Measurements from ENCODE around the gene SELPLG. TPM values are rescaled to one million over a fixed set of nuclear protein-coding genes. Genes with fewer than 3 reads are reported as not detected.

SELPLG gene
- polyA plus RNA-seq, 1 donor from 2014 or later = 0.62 TPM

DNA sequence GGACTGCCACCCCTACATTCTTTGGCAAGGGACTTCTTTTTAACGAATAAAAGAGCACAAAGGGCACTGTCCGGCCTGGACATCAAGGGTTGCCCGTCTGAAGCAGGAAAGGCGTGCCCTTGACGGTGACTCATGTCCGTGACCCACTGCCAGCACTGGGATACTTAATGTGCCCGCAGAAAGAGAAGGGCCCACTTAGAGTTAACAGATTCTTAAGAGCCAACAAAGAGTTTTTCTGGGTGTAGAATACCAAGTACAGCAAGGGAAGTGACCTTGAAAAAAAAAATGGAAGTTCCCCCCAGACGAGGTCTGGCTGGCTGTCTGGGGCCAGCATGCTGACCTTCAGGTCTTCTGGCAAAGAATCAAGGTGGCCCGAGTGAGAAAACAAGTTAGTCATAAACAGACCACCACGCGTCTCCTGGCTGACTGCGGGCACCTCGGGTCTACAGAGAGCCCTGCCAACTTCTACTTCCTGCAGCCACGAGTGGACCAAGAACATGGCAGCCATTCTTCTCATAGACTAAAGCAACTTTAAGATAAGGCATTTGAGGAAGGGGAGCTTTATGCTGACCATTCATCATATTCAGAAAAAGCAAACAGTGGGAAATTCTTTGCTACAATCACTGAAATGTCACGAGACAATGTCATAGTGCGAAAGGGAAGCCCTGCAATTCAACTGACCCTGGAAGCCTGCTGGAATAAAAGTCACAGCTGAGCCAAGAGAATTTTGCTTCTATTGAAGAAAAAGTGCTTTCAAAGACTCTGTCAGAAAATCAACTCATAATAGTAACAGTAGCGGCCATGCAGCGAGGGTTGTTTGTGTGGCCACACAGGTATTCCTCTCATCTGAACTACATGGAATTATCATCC lies 10.5 kb upstream of the SELPLG start:
- Histone ChIP-seq H3F3A (ENCODE audit: insufficient read depth, low read length, poor library complexity, severe bottlenecking) (no peaks in the 10 kb centered on the region), H3K9ac (ENCODE audit: low read length) (no peak overlapping the region), H2AFZ (ENCODE audit: low read depth, low read length) (no peak overlapping the region), H3K36me3 (ENCODE audit: insufficient read depth, low read length) (peaks cover 12% of the 10 kb centered on the region), H3K27me3 (ENCODE audit: insufficient read depth, low read depth, low read length) (no peaks in the 10 kb centered on the region), H4K20me1 (ENCODE audit: insufficient read depth) (no peaks in the 10 kb centered on the region), H3K4me2 (ENCODE audit: low read length) (no peak overlapping the region), H3K9me2 (ENCODE audit: insufficient read depth, low read length) (no peaks in the 10 kb centered on the region), H3K27ac (ENCODE audit: low read length) (no peak overlapping the region), H3K79me2 (replicated peaks; ENCODE audit: insufficient read depth, low read length) (no peaks in the 10 kb centered on the region), H3K9me3 (ENCODE audit: low read length) (no peaks in the 10 kb centered on the region), H3K4me3 (ENCODE audit: low read length) (no peak overlapping the region)
- TF ChIP-seq EP300 (conservative IDR thresholded peaks at IDR 0.05; ENCODE audit: poor library complexity, severe bottlenecking) = no peak
- TF ChIP-seq TAF1 (IDR thresholded peaks at IDR 0.05; ENCODE audit: low read depth) = no peak

DNA sequence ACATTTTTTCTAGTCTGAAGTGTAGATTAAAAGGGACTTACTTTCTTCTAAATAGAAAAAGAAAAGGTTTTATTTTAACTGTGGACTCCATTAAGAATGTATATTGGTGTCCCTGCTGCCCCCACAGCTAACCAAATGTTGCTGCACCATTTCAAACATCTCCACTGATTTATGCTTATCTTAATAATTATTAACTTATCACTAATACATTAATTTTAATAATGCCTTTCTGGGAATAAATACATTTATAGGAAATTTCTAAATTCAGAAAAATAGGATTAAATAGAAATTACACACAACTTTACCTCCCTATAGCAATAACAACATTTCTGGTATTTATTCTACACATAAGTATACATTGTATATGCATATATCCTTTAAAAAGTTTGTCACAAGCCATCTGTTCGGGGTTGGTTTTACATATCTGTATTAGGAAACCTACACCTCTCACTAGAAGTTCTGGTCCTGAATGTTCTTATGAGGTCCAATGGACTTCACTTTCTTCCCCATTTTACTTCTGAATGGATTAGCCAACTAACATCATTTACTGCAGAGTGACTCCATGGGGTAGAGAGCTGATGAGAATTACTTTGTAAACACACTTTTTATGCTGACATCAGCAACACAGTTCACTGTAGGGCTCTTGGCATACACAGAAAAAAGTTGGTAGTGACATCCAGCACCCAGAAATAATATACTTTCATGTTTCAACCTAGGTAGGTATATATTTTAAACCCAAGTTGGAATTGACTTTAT lies 9.4 kb upstream of the SELPLG start:
- H3K9me2 ChIP-seq (ENCODE audit: insufficient read depth, low read length) = no peaks in the 10 kb centered on the region
- H3F3A ChIP-seq (ENCODE audit: insufficient read depth, low read length, poor library complexity, severe bottlenecking) = no peaks in the 10 kb centered on the region
- H3K9ac ChIP-seq (ENCODE audit: low read length) = no peak overlapping the region
- no peaks in the 10 kb centered on the region for H4K20me1 ChIP-seq (ENCODE audit: insufficient read depth)
- H3K27ac ChIP-seq (ENCODE audit: low read length) = no peak overlapping the region
- TF ChIP-seq, protein P1, sequence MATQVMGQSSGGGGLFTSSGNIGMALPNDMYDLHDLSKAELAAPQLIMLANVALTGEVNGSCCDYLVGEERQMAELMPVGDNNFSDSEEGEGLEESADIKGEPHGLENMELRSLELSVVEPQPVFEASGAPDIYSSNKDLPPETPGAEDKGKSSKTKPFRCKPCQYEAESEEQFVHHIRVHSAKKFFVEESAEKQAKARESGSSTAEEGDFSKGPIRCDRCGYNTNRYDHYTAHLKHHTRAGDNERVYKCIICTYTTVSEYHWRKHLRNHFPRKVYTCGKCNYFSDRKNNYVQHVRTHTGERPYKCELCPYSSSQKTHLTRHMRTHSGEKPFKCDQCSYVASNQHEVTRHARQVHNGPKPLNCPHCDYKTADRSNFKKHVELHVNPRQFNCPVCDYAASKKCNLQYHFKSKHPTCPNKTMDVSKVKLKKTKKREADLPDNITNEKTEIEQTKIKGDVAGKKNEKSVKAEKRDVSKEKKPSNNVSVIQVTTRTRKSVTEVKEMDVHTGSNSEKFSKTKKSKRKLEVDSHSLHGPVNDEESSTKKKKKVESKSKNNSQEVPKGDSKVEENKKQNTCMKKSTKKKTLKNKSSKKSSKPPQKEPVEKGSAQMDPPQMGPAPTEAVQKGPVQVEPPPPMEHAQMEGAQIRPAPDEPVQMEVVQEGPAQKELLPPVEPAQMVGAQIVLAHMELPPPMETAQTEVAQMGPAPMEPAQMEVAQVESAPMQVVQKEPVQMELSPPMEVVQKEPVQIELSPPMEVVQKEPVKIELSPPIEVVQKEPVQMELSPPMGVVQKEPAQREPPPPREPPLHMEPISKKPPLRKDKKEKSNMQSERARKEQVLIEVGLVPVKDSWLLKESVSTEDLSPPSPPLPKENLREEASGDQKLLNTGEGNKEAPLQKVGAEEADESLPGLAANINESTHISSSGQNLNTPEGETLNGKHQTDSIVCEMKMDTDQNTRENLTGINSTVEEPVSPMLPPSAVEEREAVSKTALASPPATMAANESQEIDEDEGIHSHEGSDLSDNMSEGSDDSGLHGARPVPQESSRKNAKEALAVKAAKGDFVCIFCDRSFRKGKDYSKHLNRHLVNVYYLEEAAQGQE (IDR thresholded peaks at IDR 0.05; ENCODE audit: borderline replicate concordance) = no peak
- no peak for TF ChIP-seq SMC3 (conservative IDR thresholded peaks at IDR 0.05; ENCODE audit: poor library complexity)
- TF ChIP-seq POLR2AphosphoS5 (IDR thresholded peaks at IDR 0.05) = no peak
- no peak for TF ChIP-seq EZH2 (IDR thresholded peaks at IDR 0.05; ENCODE audit: borderline replicate concordance, insufficient read depth, low read length, poor library complexity, severe bottlenecking)
- TF ChIP-seq EP300 (conservative IDR thresholded peaks at IDR 0.05; ENCODE audit: poor library complexity, severe bottlenecking) = no peak
- TF ChIP-seq TAF1 (IDR thresholded peaks at IDR 0.05; ENCODE audit: low read depth) = no peak
- no peak for TF ChIP-seq RAD21 (conservative IDR thresholded peaks at IDR 0.05)
- TF ChIP-seq, protein P2, sequence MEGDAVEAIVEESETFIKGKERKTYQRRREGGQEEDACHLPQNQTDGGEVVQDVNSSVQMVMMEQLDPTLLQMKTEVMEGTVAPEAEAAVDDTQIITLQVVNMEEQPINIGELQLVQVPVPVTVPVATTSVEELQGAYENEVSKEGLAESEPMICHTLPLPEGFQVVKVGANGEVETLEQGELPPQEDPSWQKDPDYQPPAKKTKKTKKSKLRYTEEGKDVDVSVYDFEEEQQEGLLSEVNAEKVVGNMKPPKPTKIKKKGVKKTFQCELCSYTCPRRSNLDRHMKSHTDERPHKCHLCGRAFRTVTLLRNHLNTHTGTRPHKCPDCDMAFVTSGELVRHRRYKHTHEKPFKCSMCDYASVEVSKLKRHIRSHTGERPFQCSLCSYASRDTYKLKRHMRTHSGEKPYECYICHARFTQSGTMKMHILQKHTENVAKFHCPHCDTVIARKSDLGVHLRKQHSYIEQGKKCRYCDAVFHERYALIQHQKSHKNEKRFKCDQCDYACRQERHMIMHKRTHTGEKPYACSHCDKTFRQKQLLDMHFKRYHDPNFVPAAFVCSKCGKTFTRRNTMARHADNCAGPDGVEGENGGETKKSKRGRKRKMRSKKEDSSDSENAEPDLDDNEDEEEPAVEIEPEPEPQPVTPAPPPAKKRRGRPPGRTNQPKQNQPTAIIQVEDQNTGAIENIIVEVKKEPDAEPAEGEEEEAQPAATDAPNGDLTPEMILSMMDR (IDR thresholded peaks at IDR 0.05; ENCODE audit: poor library complexity, severe bottlenecking) = no peak
- TF ChIP-seq MXI1 (conservative IDR thresholded peaks at IDR 0.05; ENCODE audit: poor library complexity, severe bottlenecking) = no peak
- H3K4me2 ChIP-seq (ENCODE audit: low read length) = no peak overlapping the region
- no peaks in the 10 kb centered on the region for H3K79me2 ChIP-seq (replicated peaks; ENCODE audit: insufficient read depth, low read length)
- H2AFZ ChIP-seq (ENCODE audit: low read depth, low read length) = no peak overlapping the region
- H3K4me3 ChIP-seq (ENCODE audit: low read length) = no peak overlapping the region
- H3K9me3 ChIP-seq (ENCODE audit: low read length) = no peaks in the 10 kb centered on the region
- no peaks in the 10 kb centered on the region for H3K27me3 ChIP-seq (ENCODE audit: insufficient read depth, low read depth, low read length)
- peaks cover 4% of the 10 kb centered on the region for H3K36me3 ChIP-seq (ENCODE audit: insufficient read depth, low read length)
